Fibroblast of pulmonary artery (primary cell): ENCODE measurements around the gene CD69.

Experiments
- DNase-seq: peaks from one replicate; pipeline ENCODE4 v3.0.0-alpha.2; 2010; ENCODE audit warnings: low read depth
- H3K4me3 ChIP-seq: replicated peaks from 2 replicates; pipeline ENCODE4 v1.5.1; 2011; ENCODE audit warnings: low read depth, mild to moderate bottlenecking, control low read depth, low read length, moderate library complexity
- TF ChIP-seq, protein P1 (sequence below): IDR thresholded peaks from 2 replicates; pipeline ENCODE4 v1.5.1; 2011; ENCODE audit warnings: mild to moderate bottlenecking, control low read depth, low read length, inconsistent platforms; ENCODE audit errors: missing control alignments

The CD69 gene

DNA sequence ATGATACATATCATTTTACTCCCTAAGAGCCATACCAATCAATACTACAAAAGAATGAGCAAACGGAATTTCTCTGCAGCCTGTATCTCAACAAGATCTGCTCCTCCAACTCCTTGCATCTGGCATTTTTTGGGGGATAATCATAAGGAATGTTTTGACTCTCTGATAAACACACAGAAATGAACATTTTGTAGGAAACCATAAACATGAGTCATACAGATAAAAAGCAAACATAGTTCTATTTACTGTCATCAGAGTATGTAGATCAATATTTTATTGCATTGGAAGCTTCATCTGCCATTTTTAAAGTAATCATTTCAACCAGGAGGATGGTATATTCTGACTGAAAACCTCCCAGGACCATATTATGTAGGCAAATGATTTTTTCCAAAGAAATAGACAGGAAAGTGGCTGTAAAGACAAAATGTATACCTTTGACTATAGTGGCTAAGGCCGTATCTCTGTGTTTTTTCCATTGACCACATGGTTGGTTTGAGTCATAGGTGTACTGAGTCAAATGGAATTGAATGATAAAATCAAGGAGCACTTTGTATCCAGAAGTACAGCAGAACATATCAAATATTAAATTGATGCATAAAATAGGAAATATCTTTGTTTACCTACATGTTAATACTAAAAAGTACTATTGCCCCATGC, 32.4 kb upstream of the CD69 start:
- TF ChIP-seq, protein P1, sequence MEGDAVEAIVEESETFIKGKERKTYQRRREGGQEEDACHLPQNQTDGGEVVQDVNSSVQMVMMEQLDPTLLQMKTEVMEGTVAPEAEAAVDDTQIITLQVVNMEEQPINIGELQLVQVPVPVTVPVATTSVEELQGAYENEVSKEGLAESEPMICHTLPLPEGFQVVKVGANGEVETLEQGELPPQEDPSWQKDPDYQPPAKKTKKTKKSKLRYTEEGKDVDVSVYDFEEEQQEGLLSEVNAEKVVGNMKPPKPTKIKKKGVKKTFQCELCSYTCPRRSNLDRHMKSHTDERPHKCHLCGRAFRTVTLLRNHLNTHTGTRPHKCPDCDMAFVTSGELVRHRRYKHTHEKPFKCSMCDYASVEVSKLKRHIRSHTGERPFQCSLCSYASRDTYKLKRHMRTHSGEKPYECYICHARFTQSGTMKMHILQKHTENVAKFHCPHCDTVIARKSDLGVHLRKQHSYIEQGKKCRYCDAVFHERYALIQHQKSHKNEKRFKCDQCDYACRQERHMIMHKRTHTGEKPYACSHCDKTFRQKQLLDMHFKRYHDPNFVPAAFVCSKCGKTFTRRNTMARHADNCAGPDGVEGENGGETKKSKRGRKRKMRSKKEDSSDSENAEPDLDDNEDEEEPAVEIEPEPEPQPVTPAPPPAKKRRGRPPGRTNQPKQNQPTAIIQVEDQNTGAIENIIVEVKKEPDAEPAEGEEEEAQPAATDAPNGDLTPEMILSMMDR = no peak
- H3K4me3 ChIP-seq = no peak overlapping the region
- DNase-seq = peak; percentile 58

DNA sequence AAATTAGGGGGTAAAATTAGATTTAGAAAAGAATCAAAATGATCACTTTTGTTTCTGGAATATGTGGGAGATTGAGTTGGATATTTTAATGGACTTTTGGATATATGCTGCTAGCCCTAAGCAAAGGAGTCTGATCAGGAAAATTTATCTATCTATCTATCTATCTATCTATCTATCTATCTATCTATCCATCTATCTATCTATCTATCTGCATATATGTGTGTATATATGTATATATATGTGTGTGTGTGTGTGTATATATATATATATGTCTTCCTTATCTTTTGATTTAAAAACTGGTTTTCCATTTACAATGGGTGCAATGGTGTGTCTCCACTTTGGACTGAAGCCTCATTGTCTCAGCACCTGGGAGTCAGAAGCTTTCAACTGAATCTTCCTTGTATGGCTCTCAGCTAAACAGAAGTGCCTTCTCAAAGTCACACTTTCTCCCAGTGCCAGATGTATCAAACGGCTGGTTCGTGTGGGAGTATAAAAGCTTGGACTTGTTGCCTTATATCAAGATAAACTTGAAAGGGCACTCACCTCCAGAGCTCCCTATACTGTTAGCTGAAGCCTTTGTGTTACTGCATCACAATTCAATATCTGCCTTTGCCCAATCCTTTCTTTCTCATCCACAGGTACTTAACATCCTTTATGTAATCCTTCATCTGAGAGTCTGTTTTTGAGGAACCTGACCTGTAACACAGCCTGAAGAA, 31.6 kb upstream of the CD69 start:
- TF ChIP-seq, protein P1 = no peak
- H3K4me3 ChIP-seq = no peak overlapping the region
- no peak for DNase-seq

DNA sequence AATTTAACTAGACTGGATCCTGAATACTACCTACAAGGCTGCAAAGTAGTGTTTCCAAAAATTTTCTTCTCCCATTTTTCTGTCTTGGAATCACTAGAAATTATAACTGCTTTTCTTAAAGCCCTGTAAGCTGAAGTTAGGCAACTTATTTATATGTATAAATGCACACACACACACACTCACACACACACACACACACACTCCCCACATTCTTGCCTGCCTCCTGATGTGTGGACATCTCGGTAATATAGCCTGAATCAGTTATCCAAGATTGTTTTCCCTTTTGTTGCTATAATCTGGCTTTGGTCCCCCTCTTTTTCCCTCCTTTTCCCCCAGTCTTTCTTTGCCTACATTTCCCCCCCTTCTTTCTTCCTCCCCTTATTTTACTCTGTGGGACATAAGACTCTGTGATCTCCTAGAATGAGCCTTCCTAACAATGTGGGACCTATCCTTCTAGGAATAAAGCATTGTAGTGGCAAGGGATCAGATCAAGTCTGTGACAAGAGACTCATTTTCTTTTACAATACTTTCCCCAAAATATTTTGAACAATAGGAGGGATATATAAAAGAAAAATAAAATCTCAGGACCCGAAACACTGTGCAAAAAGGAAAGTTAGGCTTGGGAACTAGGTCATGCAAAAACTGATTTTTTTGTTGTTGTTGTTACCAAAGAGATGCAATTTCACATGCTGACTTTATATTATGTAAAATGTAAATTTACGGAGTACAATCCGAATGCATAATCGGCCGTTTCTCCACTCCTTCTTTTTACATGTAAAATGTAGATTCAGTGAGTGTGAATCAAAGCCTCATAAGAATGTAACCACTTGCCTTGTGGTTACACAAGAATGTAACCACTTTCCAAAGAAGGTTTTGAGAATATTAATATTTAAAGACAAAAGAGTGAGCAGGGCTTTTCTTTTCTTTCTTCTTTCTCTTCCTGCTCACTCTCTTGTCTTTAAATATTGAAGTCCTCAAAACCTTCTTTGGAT, 26.3 kb upstream of the CD69 start:
- no peak overlapping the region for H3K4me3 ChIP-seq
- TF ChIP-seq, protein P1 = no peak
- DNase-seq = peak; percentile 26

DNA sequence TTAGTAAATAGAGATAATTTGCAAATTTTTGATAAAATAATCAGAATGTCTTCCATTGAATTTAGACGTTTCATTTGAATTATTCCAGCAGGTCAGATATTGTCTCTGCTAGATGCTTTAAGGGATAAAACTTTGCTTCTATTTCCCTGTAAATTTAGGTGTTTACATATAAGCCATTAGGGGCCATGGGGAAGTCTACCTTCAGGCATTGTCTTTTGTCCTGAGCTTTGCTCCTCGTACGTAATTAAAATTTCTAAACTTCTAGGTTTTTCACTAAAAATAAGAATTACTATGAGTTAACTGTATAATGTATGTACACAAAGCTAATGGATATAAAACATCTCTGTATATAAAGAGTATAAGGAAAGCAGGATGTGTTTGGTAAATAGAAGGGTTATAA, 24.1 kb upstream of the CD69 start:
- no peak for DNase-seq
- TF ChIP-seq, protein P1 = no peak
- H3K4me3 ChIP-seq = no peak overlapping the region

DNA sequence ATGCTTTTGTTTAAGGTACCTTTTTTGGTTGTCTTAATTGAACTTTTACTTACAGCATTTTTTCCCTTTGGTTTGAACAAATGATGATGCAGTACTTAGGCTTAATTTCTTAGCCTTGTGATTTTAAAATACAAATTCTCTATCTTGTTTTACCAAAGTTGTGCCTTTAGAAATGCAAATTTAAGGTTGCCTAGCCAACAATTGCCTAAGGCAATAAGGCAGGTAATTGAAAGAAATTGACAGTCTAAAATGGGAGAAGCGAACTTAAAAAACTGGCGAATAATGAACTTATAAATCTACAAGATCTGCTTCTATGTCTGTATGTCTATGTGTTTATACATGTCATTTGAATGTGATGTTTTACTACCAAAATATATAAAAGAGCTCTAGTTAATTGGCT, 23.6 kb upstream of the CD69 start:
- H3K4me3 ChIP-seq = no peak overlapping the region
- TF ChIP-seq, protein P1 = no peak
- no peak for DNase-seq

DNA sequence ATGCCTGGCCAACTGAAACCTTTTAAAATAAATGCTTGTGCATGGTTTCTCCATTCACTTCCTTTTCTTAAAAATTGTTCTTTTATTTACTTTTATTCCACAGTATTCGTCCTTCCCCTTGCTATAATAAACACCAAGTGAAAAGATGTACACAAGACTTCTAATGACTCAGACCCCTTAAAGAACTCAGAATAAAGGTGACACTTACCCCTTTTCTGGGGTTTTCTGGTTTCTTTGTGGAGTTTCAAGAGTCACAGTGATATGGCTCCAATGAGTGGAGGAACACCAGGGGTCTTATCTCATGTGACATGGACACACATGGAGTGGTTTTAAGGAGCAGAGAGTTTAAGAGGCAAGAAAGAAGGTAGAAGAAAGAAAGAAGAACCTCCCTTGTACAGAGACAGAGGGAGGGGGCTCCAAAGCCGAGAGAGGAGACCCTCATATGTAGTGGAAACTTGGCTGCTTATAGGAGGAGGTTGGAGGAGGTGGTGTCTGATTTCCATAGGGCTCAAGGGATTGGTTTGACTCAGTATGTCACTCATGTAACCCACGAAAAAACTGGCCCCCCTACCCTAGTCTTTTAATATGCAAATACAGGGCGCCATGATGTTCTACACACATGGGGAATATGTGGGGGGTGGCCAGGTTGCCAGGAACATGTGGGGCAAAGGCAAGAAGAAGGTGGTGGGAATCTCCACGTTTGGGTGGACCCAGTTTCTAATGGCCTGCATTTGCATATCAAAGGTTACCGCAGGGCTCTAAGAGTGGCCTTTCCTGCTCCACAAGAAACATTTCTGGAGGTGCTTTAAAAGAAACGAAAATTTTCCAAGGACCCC, 22.1 kb upstream of the CD69 start:
- no peak for DNase-seq
- TF ChIP-seq, protein P1 = no peak
- H3K4me3 ChIP-seq = no peak overlapping the region
